HCT116 (cell line): Measurements from ENCODE around the gene HLA-B. TPM values are rescaled to one million over a fixed set of nuclear protein-coding genes. Genes with fewer than 3 reads are reported as not detected.

Source experiments
- ATAC-seq: fragments of 200-7000 bp; cut with Tn5 transposase; 2 replicates; pipeline ENCODE4 v1.9.1; 2020; ENCODE audit warnings: mild to moderate bottlenecking, moderate library complexity
- Bru-seq: library from RNA; stranded (reverse); fragments of 400-500 nt; gene quantifications from one replicate; lab custom pipeline; 2021; lab: Mats Ljungman, UMichigan
- BruChase-seq, 2 experiments: library from RNA; stranded (reverse); fragments of 400-500 nt; gene quantifications; one replicate each; lab custom pipeline; 2021; lab: Mats Ljungman, UMichigan
- BruUV-seq: library from RNA; stranded (reverse); fragments of 400-500 nt; replicated peaks from 2 replicates; lab custom pipeline; 2021; lab: Mats Ljungman, UMichigan
- CTCF ChIA-PET: fragments of 300-600 bp; sonication (Branson Sonifier 250); formaldehyde crosslinking; loops from one replicate; lab custom pipeline; 2021; ENCODE audit warnings: antibody characterized with exemption; lab: Charles Lee
- POLR2A ChIA-PET: fragments of 300-600, 350-600 bp; sonication (Branson Sonifier 250); formaldehyde crosslinking; loops from one replicate; lab custom pipeline; 2021; ENCODE audit warnings: antibody characterized with exemption; lab: Charles Lee
- RAD21 ChIA-PET, 2 experiments: fragments of 300-600 bp; sonication (Branson Sonifier 250); formaldehyde crosslinking; loops; one replicate each; lab custom pipeline; 2023; ENCODE audit warnings: low total read pairs in 2 of 2; ENCODE audit not compliant: uncharacterized antibody in 2 of 2, unreplicated experiment in 2 of 2, low non-redundant PET in 1 of 2; lab: Charles Lee
- DNase-seq: peaks from one replicate; pipeline ENCODE4 v3.0.0-alpha.2; 2010; ENCODE audit warnings: low read depth, low spot score
- H2AFZ ChIP-seq: fragments of 200-600 bp; shearing (Covaris generic), sonication (generic); 2 replicates; pipeline ENCODE4 v1.6.1; 2017; ENCODE audit warnings: low read depth, mixed run types, mixed read lengths, antibody characterized with exemption, low read length; ENCODE audit not compliant: poor library complexity, severe bottlenecking
- H3K27ac ChIP-seq: 2 replicates; pipeline ENCODE4 v1.5.1; 2012; ENCODE audit warnings: low read depth, low read length
- H3K27me3 ChIP-seq: fragments of 200-600 bp; sonication (generic); 2 replicates; pipeline ENCODE4 v1.6.1; 2016; ENCODE audit warnings: mixed run types, low read length, mixed read lengths; ENCODE audit not compliant: insufficient read depth
- H3K36me3 ChIP-seq, 2 experiments: fragments of 200-500 bp in 1 of 2; fragments of 200-600 bp in 1 of 2; sonication (Bioruptor generic) in 1 of 2; sonication (generic) in 1 of 2; 2 replicates each; pipeline versions ENCODE4 v1.5.1 to v1.6.1; 2014 to 2016; ENCODE audit warnings: low read length in 2 of 2, inconsistent platforms in 1 of 2, mixed read lengths in 1 of 2, mixed run types in 1 of 2; ENCODE audit not compliant: insufficient read depth in 2 of 2, control insufficient read depth in 1 of 2
- H3K4me1 ChIP-seq, 2 experiments: fragments of 200-600 bp in 1 of 2; sonication (generic) in 1 of 2; 2 replicates each; pipeline versions ENCODE4 v1.5.1 to v1.6.1; 2012 to 2017; ENCODE audit warnings: low read length in 2 of 2, inconsistent platforms in 1 of 2, mild to moderate bottlenecking in 1 of 2, mixed read lengths in 1 of 2, mixed run types in 1 of 2, moderate library complexity in 1 of 2; ENCODE audit not compliant: insufficient read depth in 2 of 2, control insufficient read depth in 1 of 2
- H3K4me2 ChIP-seq: fragments of 200-600 bp; sonication (generic); 2 replicates; pipeline ENCODE4 v1.6.1; 2017; ENCODE audit warnings: mixed run types, low read length, mixed read lengths
- H3K4me3 ChIP-seq, 2 experiments: fragments of 200-600 bp in 1 of 2; sonication (generic) in 1 of 2; replicated peaks in 1 of 2; 2 replicates each; pipeline ENCODE4 v1.5.1; 2011 to 2016; ENCODE audit warnings: low read length in 2 of 2, control low read depth in 1 of 2, low read depth in 1 of 2, mild to moderate bottlenecking in 1 of 2, mixed read lengths in 1 of 2, mixed run types in 1 of 2
- H3K79me2 ChIP-seq: fragments of 200-600 bp; sonication (generic); 2 replicates; pipeline ENCODE4 v1.6.1; 2017; ENCODE audit warnings: mild to moderate bottlenecking, mixed run types, low read length, moderate library complexity, mixed read lengths; ENCODE audit not compliant: insufficient read depth
- H3K9ac ChIP-seq: fragments of 200-600 bp; sonication (generic); 2 replicates; pipeline ENCODE4 v1.6.1; 2016; ENCODE audit warnings: low read length, mixed read lengths
- H3K9me2 ChIP-seq: fragments of 200-600 bp; sonication (generic), shearing (Covaris generic); 2 replicates; pipeline ENCODE4 v1.6.1; 2017; ENCODE audit warnings: mixed run types, mild to moderate bottlenecking, moderate library complexity; ENCODE audit not compliant: insufficient read depth
- H3K9me3 ChIP-seq, 2 experiments: fragments of 200-500 bp in 1 of 2; fragments of 200-600 bp in 1 of 2; sonication (Bioruptor generic) in 1 of 2; sonication (generic) in 1 of 2; 2 replicates each; pipeline ENCODE4 v1.6.1; 2014 to 2017; ENCODE audit warnings: low read length in 2 of 2, mixed read lengths in 2 of 2, inconsistent platforms in 1 of 2, low read depth in 1 of 2, mild to moderate bottlenecking in 1 of 2, mixed run types in 1 of 2, moderate library complexity in 1 of 2; ENCODE audit not compliant: control insufficient read depth in 1 of 2, insufficient read depth in 1 of 2
- H4K20me1 ChIP-seq: fragments of 200-600 bp; sonication (generic), shearing (Covaris generic); 2 replicates; pipeline ENCODE4 v1.6.1; 2017; ENCODE audit warnings: mixed run types, mild to moderate bottlenecking, moderate library complexity; ENCODE audit not compliant: insufficient read depth
- POLR2AphosphoS5 ChIP-seq: IDR thresholded peaks from 2 replicates; pipeline ENCODE4 v1.6.1; 2011; ENCODE audit warnings: mild to moderate bottlenecking, low read depth, low read length, moderate library complexity
- ZNF274 ChIP-seq: fragments of 200-500 bp; sonication (Bioruptor generic); IDR thresholded peaks from 2 replicates; pipeline ENCODE4 v1.6.1; 2014; ENCODE audit warnings: mild to moderate bottlenecking, low read depth, low read length, inconsistent platforms
- intact Hi-C: fragments of 100-400 bp; cut with micrococcal nuclease; formaldehyde crosslinking; loops from 2 replicates; pipeline ENCODE4 v1.10.0; 2022
- long read RNA-seq: library from polyadenylated mRNA; unstranded; transcript quantifications from one replicate; pipeline ENCODE4 v2.0.0, GENCODE V29; 2021; ENCODE audit not compliant: unreplicated experiment
- polyA plus RNA-seq: library from polyadenylated mRNA; unstranded; fragments of >200 nt; gene quantifications from 2 replicates; pipeline ENCODE4 v1.2.1, GENCODE V29; 2012; ENCODE audit warnings: missing spikeins
- total RNA-seq: library from RNA; stranded (reverse); gene quantifications from one replicate; pipeline ENCODE4 v1.2.1, GENCODE V29; 2021; ENCODE audit not compliant: unreplicated experiment
- TF ChIP-seq, protein P1 (sequence below): IDR thresholded peaks from 2 replicates; pipeline ENCODE4 v1.6.1; 2012; ENCODE audit warnings: low read depth

Gene HLA-B
- total RNA-seq: 381 TPM
- 504 and 684 TPM in 2 replicates for polyA plus RNA-seq
- Bru-seq, nascent RNA: percentile 35 among the genes with signal in this experiment
- BruChase-seq, experiment 1, labeled RNA remaining after a 6-hour chase: percentile 57 among the genes with signal in this experiment
- percentile 41 among the genes with signal in this experiment for BruChase-seq, experiment 2, labeled RNA remaining after a 2-hour chase
- long read RNA-seq, transcript HLA-B-254 (3 exons, 917 nt): minor isoform, 24 of 295 reads
- long read RNA-seq, transcript HLA-B-249 (8 exons, 1,547 nt): major isoform, 154 of 295 reads
- long read RNA-seq, partial matches to known transcripts: 42 of 295 reads
- long read RNA-seq, other reads (novel, unspliced or antisense): 71 of 295 reads

DNA sequence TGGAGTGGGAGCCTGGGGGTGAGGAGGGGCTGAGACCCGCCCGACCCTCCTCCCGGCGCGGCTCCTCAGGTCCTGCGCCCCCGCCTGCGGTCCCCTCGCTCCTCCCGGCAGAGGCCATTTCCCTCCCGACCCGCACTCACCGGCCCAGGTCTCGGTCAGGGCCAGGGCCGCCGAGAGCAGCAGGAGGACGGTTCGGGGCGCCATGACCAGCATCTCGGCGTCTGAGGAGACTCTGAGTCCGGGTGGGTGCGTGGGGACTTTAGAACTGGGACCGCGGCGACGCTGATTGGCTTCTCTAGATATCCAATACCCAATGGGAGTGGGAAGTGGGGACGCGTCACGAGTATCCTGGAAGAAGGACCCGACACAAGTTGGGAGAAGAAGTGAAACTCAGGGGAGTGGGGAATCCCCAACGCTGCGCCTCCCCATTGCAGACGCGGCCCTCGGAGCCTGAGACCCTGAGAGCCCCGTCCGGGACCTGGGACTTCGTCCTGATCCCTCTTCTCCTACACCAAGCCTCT, at the start of gene HLA-B:
HLA-B (minus strand) TSS at position 234 of the 521 bp plus-strand sequence; CDS start at position 213, 21 bp downstream.
- Histone ChIP-seq H3K36me3 (no peaks in the 10 kb centered on the region; a peak in 2 of 4 replicates), H3K79me2 (no peaks in the 10 kb centered on the region), H3K4me3 (peak within 1 kb of the TSS; percentile 60 to 65), H3K9me2 (no peaks in the 10 kb centered on the region), H3K4me2 (peak within 1 kb of the TSS; percentile 77), H3K9me3 (no peaks in the 10 kb centered on the region), H3K9ac (peak within 1 kb of the TSS; percentile 69), H3K27ac (peak within 1 kb of the TSS; percentile 53; the same call in 1 of the 2 replicates), H4K20me1 (no peaks in the 10 kb centered on the region), H2AFZ (no peak within 1 kb of the TSS), H3K4me1 (no peaks in the 10 kb centered on the region), H3K27me3 (no peaks in the 10 kb centered on the region)
- ChIA-PET POLR2A (no interaction called here), CTCF (interaction anchor here (0.8 kb wide), 1 partner anchor 10 kb away, joined by 6 read pairs; no protein-coding TSS in a partner anchor), RAD21 (no interaction called here)
- no TSS peak for BruUV-seq
- peak; percentile 96 for ATAC-seq
- intact Hi-C loops: no loop called here
- peak; percentile 47 for DNase-seq
- TF ChIP-seq, protein P1, sequence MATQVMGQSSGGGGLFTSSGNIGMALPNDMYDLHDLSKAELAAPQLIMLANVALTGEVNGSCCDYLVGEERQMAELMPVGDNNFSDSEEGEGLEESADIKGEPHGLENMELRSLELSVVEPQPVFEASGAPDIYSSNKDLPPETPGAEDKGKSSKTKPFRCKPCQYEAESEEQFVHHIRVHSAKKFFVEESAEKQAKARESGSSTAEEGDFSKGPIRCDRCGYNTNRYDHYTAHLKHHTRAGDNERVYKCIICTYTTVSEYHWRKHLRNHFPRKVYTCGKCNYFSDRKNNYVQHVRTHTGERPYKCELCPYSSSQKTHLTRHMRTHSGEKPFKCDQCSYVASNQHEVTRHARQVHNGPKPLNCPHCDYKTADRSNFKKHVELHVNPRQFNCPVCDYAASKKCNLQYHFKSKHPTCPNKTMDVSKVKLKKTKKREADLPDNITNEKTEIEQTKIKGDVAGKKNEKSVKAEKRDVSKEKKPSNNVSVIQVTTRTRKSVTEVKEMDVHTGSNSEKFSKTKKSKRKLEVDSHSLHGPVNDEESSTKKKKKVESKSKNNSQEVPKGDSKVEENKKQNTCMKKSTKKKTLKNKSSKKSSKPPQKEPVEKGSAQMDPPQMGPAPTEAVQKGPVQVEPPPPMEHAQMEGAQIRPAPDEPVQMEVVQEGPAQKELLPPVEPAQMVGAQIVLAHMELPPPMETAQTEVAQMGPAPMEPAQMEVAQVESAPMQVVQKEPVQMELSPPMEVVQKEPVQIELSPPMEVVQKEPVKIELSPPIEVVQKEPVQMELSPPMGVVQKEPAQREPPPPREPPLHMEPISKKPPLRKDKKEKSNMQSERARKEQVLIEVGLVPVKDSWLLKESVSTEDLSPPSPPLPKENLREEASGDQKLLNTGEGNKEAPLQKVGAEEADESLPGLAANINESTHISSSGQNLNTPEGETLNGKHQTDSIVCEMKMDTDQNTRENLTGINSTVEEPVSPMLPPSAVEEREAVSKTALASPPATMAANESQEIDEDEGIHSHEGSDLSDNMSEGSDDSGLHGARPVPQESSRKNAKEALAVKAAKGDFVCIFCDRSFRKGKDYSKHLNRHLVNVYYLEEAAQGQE: no peak
- TF ChIP-seq ZNF274 (no peak), POLR2AphosphoS5 (peak; percentile 53; the same call in 1 of the 2 replicates)
